ENCODE measurements around the gene CDK13. TPM values are rescaled to one million over a fixed set of nuclear protein-coding genes. Genes with fewer than 3 reads are reported as not detected.

Gene CDK13
- total RNA-seq, 1 experiment from 2014 or later: 52.2 TPM

- no peaks in the 10 kb centered on the region for H3K23me2 ChIP-seq (ENCODE audit: insufficient read length, low read depth, low read length, poor library complexity, severe bottlenecking)
- no peak overlapping the region for H3T11ph ChIP-seq (ENCODE audit: low read length)
- H4K8ac ChIP-seq (replicated peaks; ENCODE audit: insufficient read length, low read depth, low read length): no peak overlapping the region
- H3K14ac ChIP-seq (ENCODE audit: insufficient read depth, low read length): no peak overlapping the region
- H3K79me2 ChIP-seq (ENCODE audit: insufficient read depth, low read length): no peaks in the 10 kb centered on the region
- no peak overlapping the region for H2AFZ ChIP-seq (ENCODE audit: low read length)
- DNase-seq: no peak
- H3K4me1 Mint-ChIP-seq: peaks cover 6% of the 10 kb centered on the region in 2 experiments
- H2BK20ac ChIP-seq (ENCODE audit: low read depth, low read length, poor library complexity, severe bottlenecking): no peak overlapping the region
- H2BK15ac ChIP-seq (ENCODE audit: low read depth, low read length): no peak overlapping the region
- H3K9ac ChIP-seq (ENCODE audit: extremely low read depth, insufficient read length, low read length): no peak overlapping the region
- no peak overlapping the region for H4K91ac ChIP-seq (ENCODE audit: insufficient read length, low read depth, low read length)
- no peak overlapping the region for H4K5ac ChIP-seq (ENCODE audit: insufficient read length, low read depth, low read length)
- H3K27me3 Mint-ChIP-seq (ENCODE audit: low read depth): no peaks in the 10 kb centered on the region
- no peak for TF ChIP-seq CTCF (conservative IDR thresholded peaks at IDR 0.05)
- H3K56ac ChIP-seq (ENCODE audit: insufficient read length, low read depth, low read length): no peak overlapping the region
- H3K27ac Mint-ChIP-seq: no peak overlapping the region
- no peak overlapping the region for H3K27ac ChIP-seq (ENCODE audit: insufficient read length, low read depth, low read length)
- WGBS (ENCODE audit: extremely low coverage, insufficient read length, low lambda C conversion rate): no CpG with 5 or more reads among the region's 2 CpGs
- H3K79me1 ChIP-seq (ENCODE audit: insufficient read depth, low read depth, low read length, poor library complexity, severe bottlenecking): no peaks in the 10 kb centered on the region
- no peak overlapping the region for H3K4ac ChIP-seq (ENCODE audit: low read depth, low read length)
- no peak overlapping the region for H3K23ac ChIP-seq (ENCODE audit: insufficient read length, low read depth, low read length)
- no peak overlapping the region for H2BK120ac ChIP-seq (ENCODE audit: low read depth, low read length, poor library complexity, severe bottlenecking)
- H3K9me3 ChIP-seq (ENCODE audit: control insufficient read depth, low read depth, low read length): no peaks in the 10 kb centered on the region
- no peak overlapping the region for H2BK12ac ChIP-seq (ENCODE audit: insufficient read length, low read depth, low read length)
- no peak overlapping the region for H2AK5ac ChIP-seq (ENCODE audit: insufficient read length, low read length)
- no peak overlapping the region for H3K4me3 Mint-ChIP-seq
- no peak overlapping the region for H2BK5ac ChIP-seq (ENCODE audit: insufficient read length, low read length)
- H4K20me1 ChIP-seq (ENCODE audit: control insufficient read depth, insufficient read depth, insufficient read length): no peaks in the 10 kb centered on the region
- peaks cover 0 to 1% (median 1%) of the 10 kb centered on the region in 3 experiments; a peak in 3 of 7 replicates for H3K36me3 Mint-ChIP-seq (ENCODE audit: insufficient read depth in 1 of 3, low read depth in 3 of 3)
- H3K9me3 Mint-ChIP-seq: no peaks in the 10 kb centered on the region
- H3K18ac ChIP-seq (ENCODE audit: insufficient read length, low read depth, low read length): no peak overlapping the region
- H3K4me1 ChIP-seq (ENCODE audit: insufficient read depth, low read length): no peaks in the 10 kb centered on the region; the same call in 1 of the 2 replicates
- no peak overlapping the region for H3K4me2 ChIP-seq (ENCODE audit: insufficient read depth, insufficient read length, low read length)
- no peaks in the 10 kb centered on the region for H3K27me3 ChIP-seq (ENCODE audit: insufficient read depth, low read length)
These were observed 123.2 kb downstream of the CDK13 start for GRCh38 chr7:40073239-40073638.
